Nephron (organoid): ENCODE measurements around the gene C5orf22.
"Not testable (repeated sequence)": the region's sequence is repeated elsewhere in the genome, so short reads cannot be mapped to it uniquely, and the experiment has no call there.

Experiments used
- H3K27ac Mint-ChIP-seq, 3 experiments: 2 replicates each; pipeline ENCODE4 v1.8.0; 2020; ENCODE audit warnings: mixed read lengths in 3 of 3, mild to moderate bottlenecking in 2 of 3, moderate library complexity in 1 of 3
- H3K27me3 Mint-ChIP-seq: 2 replicates; pipeline ENCODE4 v1.8.0; 2021; ENCODE audit warnings: low read depth, mild to moderate bottlenecking, moderate library complexity, mixed read lengths
- H3K36me3 Mint-ChIP-seq: 2 replicates; pipeline ENCODE4 v1.8.0; 2020; ENCODE audit warnings: low read depth, mixed read lengths
- H3K4me1 Mint-ChIP-seq: 2 replicates; pipeline ENCODE4 v1.8.0; 2020; ENCODE audit warnings: mixed read lengths
- H3K4me3 Mint-ChIP-seq, 3 experiments: 2 replicates each; pipeline ENCODE4 v1.8.0; 2020; ENCODE audit warnings: mild to moderate bottlenecking in 3 of 3, mixed read lengths in 3 of 3, moderate library complexity in 2 of 3
- H3K9me3 Mint-ChIP-seq: 2 replicates; pipeline ENCODE4 v1.8.0; 2020; ENCODE audit warnings: mixed read lengths
- CTCF ChIP-seq, 3 experiments: fragments of 200-600 bp; sonication (generic); IDR thresholded peaks; one replicate each; pipeline ENCODE4 v1.5.0; 2021; ENCODE audit warnings: antibody characterized with exemption in 3 of 3; ENCODE audit not compliant: unreplicated experiment in 3 of 3

C5orf22 gene

GRCh38 chr5:31596354-31596753, 64.3 kb downstream of the C5orf22 start:
- H3K36me3 Mint-ChIP-seq, result no peaks in the 10 kb centered on the region
- H3K27ac Mint-ChIP-seq, result no peak overlapping the region
- no peaks in the 10 kb centered on the region for H3K9me3 Mint-ChIP-seq
- no peak for TF ChIP-seq CTCF (IDR thresholded peaks at IDR 0.05; ENCODE audit: unreplicated experiment in 3 of 3)
- no peaks in the 10 kb centered on the region for H3K4me1 Mint-ChIP-seq
- peaks cover 3% of the 10 kb centered on the region for H3K27me3 Mint-ChIP-seq
- H3K4me3 Mint-ChIP-seq, result no peak overlapping the region

- Mint-ChIP-seq H3K27me3 (peaks cover 3% of the 10 kb centered on the region), H3K36me3 (no peaks in the 10 kb centered on the region), H3K27ac (no peak overlapping the region), H3K9me3 (no peaks in the 10 kb centered on the region), H3K4me1 (no peaks in the 10 kb centered on the region), H3K4me3 (no peak overlapping the region)
- no peak for TF ChIP-seq CTCF (IDR thresholded peaks at IDR 0.05; ENCODE audit: unreplicated experiment in 3 of 3)
Observed at GRCh38 chr5:31598640-31599611, 66.8 kb downstream of the C5orf22 start.

- H3K4me1 Mint-ChIP-seq, H3K36me3 Mint-ChIP-seq, H3K9me3 Mint-ChIP-seq, H3K27ac Mint-ChIP-seq, H3K27me3 Mint-ChIP-seq, H3K4me3 Mint-ChIP-seq: not testable (repeated sequence)
Observed at GRCh38 chr5:31602305-31602704, 70.2 kb downstream of the C5orf22 start.

GRCh38 chr5:31604240-31604639, 72.1 kb downstream of the C5orf22 start:
- H3K4me1 Mint-ChIP-seq, result no peaks in the 10 kb centered on the region
- no peak overlapping the region for H3K4me3 Mint-ChIP-seq
- H3K27me3 Mint-ChIP-seq, result peaks cover 3% of the 10 kb centered on the region
- no peak for TF ChIP-seq CTCF (IDR thresholded peaks at IDR 0.05; ENCODE audit: unreplicated experiment in 3 of 3)
- no peaks in the 10 kb centered on the region for H3K36me3 Mint-ChIP-seq
- H3K27ac Mint-ChIP-seq, result no peak overlapping the region
- H3K9me3 Mint-ChIP-seq, result peaks cover 5% of the 10 kb centered on the region

- Mint-ChIP-seq H3K36me3 (no peaks in the 10 kb centered on the region), H3K27ac (no peak overlapping the region), H3K9me3 (peaks cover 5% of the 10 kb centered on the region), H3K4me1 (no peaks in the 10 kb centered on the region), H3K27me3 (peaks cover 3% of the 10 kb centered on the region), H3K4me3 (no peak overlapping the region)
- TF ChIP-seq CTCF (IDR thresholded peaks at IDR 0.05; ENCODE audit: unreplicated experiment in 3 of 3), result no peak
Observed at GRCh38 chr5:31604644-31605043, 72.5 kb downstream of the C5orf22 start.
